ENCODE data around the gene FIP1L1. TPM values are rescaled to one million over a fixed set of nuclear protein-coding genes. Genes with fewer than 3 reads are reported as not detected.

Gene FIP1L1
- total RNA-seq, 4 donors from 2014 or later: 42.8 to 59.1 (median 49.6) TPM

- TF ChIP-seq, protein P1, sequence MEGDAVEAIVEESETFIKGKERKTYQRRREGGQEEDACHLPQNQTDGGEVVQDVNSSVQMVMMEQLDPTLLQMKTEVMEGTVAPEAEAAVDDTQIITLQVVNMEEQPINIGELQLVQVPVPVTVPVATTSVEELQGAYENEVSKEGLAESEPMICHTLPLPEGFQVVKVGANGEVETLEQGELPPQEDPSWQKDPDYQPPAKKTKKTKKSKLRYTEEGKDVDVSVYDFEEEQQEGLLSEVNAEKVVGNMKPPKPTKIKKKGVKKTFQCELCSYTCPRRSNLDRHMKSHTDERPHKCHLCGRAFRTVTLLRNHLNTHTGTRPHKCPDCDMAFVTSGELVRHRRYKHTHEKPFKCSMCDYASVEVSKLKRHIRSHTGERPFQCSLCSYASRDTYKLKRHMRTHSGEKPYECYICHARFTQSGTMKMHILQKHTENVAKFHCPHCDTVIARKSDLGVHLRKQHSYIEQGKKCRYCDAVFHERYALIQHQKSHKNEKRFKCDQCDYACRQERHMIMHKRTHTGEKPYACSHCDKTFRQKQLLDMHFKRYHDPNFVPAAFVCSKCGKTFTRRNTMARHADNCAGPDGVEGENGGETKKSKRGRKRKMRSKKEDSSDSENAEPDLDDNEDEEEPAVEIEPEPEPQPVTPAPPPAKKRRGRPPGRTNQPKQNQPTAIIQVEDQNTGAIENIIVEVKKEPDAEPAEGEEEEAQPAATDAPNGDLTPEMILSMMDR (IDR thresholded peaks at IDR 0.05): no peak
- TF ChIP-seq POLR2A (IDR thresholded peaks at IDR 0.05): no peak
- intact Hi-C loops (cut with DNase I; ENCODE audit: low total_unique reads): no loop called here
- DNase-seq (ENCODE audit: low spot score in 2 of 2): no peak
- H3K4me3 ChIP-seq (ENCODE audit: low read depth, poor library complexity, severe bottlenecking): peak overlapping the region; percentile 80
- WGBS, 2 donors: 0% methylated on average over 8 of the region's 8 CpGs
Observed at GRCh38 chr4:53365121-53365485, 12.3 kb upstream of the FIP1L1 start.

- TF ChIP-seq, protein P1 (IDR thresholded peaks at IDR 0.05): no peak
- no peak for TF ChIP-seq POLR2A (IDR thresholded peaks at IDR 0.05)
Observed at GRCh38 chr4:53365486-53366300, 11.7 kb upstream of the FIP1L1 start, which contains the start of gene SCFD2. Gene SCFD2 (minus strand): TSS chr4:53366061.

DNA sequence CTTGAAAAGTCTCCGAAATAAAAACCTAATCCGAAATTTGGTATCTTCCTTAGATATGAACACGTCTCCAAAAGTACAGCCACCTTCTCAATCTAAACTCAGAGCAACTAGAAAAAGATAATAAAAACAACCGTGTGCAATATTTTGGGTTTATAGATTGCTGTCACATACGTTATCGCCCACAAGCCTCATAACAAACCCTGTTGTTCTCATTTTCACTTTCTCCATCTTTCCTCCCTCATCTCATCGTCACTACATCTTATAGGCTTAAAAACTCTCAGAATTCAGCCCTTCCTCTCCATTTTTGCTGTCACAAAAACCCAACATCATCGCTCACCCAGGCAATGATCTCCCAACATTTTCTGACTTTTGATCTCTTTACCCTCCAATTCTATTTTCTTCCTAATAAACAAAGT is 11.1 kb upstream of the FIP1L1 start:
- H3K4me3 ChIP-seq (ENCODE audit: low read depth, poor library complexity, severe bottlenecking): peak overlapping the region; percentile 25
- TF ChIP-seq POLR2A (IDR thresholded peaks at IDR 0.05): no peak
- TF ChIP-seq, protein P1 (IDR thresholded peaks at IDR 0.05): no peak
- no peak for DNase-seq (ENCODE audit: low spot score in 2 of 2)
- intact Hi-C loops (cut with DNase I; ENCODE audit: low total_unique reads): no loop called here
- whole genome bisulfite sequencing, 2 donors: 13 to 15% methylated on average over 8 of the region's 8 CpGs

More at GRCh38 chr4:53365486-53366300, 11.7 kb upstream of the FIP1L1 start, which contains the start of gene SCFD2:
- intact Hi-C loops (cut with DNase I; ENCODE audit: low total_unique reads): no loop called here
- H3K4me3 ChIP-seq (ENCODE audit: low read depth, poor library complexity, severe bottlenecking): peak within 1 kb of the TSS; percentile 80
- 0 to 1% methylated on average over 40 to 51 of the region's 51 CpGs for WGBS, 2 donors
- DNase-seq (ENCODE audit: low spot score in 2 of 2): peak; percentile 98 to 100

GRCh38 chr4:53367721-53368120 is 9.7 kb upstream of the FIP1L1 start:
- TF ChIP-seq POLR2A (IDR thresholded peaks at IDR 0.05): no peak
- TF ChIP-seq, protein P1 (IDR thresholded peaks at IDR 0.05): no peak
- 32 to 38% methylated on average over 2 of the region's 2 CpGs for WGBS, 2 donors
- intact Hi-C loops (cut with DNase I; ENCODE audit: low total_unique reads): no loop called here
- H3K4me3 ChIP-seq (ENCODE audit: low read depth, poor library complexity, severe bottlenecking): no peak overlapping the region
- DNase-seq (ENCODE audit: low spot score in 2 of 2): no peak

DNA sequence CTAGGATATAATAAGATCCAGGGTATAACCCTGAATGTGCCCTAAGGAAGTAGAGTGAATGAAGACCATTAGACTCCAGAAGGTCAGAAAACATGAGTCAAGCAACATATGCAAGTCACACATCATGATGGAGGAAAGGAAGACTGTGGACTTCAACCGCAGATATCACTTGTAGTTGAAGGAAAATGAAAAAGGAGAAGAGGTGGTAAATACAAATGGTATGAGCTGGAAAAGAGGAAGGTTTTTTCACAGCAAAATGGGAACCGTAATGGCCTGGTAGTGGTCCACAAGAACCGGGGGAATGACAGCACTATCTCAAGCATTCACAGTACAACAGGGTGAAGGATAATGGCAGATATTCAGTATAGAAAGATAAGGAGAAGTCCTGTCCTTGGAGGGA is 6.4 kb upstream of the FIP1L1 start:
- H3K4me3 ChIP-seq (ENCODE audit: low read depth, poor library complexity, severe bottlenecking): no peak overlapping the region
- no peak for DNase-seq (ENCODE audit: low spot score in 2 of 2)
- intact Hi-C loops (cut with DNase I; ENCODE audit: low total_unique reads): no loop called here
- no peak for TF ChIP-seq POLR2A (IDR thresholded peaks at IDR 0.05)
- TF ChIP-seq, protein P1 (IDR thresholded peaks at IDR 0.05): no peak
- 87 to 89% methylated on average over 3 of the region's 3 CpGs for WGBS, 2 donors
